ENCODE results near the gene SMTN. TPM values are rescaled to one million over a fixed set of nuclear protein-coding genes. Genes with fewer than 3 reads are reported as not detected.

The SMTN gene
- total and polyA plus RNA-seq, 2 donors (not counting 3 experiments of a cell fraction or from before 2014, with no cell fraction given), result 59.0 to 197 TPM

- DNase-seq (ENCODE audit: low read depth, low spot score) (peak; percentile 27), FAIRE-seq (peak; percentile 15)
- H3K9ac ChIP-seq (replicated peaks; ENCODE audit: extremely low read depth, insufficient read depth, low read length), result no peak within 1 kb of the TSS
- dilution Hi-C loops (cut with MboI; ENCODE audit: extremely low pct_ligation_motif_present, low sequenced_read_pairs) (no loop called here), intact Hi-C loops (cut with micrococcal nuclease) (no loop called here)
- no peaks in the 10 kb centered on the region for H4K20me1 ChIP-seq (replicated peaks; ENCODE audit: control insufficient read depth, extremely low read depth, insufficient read depth, low read length)
- H3K4me1 ChIP-seq (ENCODE audit: control insufficient read depth, extremely low read depth, insufficient read depth, low read length), result no peaks in the 10 kb centered on the region
- H3K4me2 ChIP-seq (ENCODE audit: insufficient read depth, low read length), result no peak within 1 kb of the TSS
- no peaks in the 10 kb centered on the region for H3K27me3 ChIP-seq (ENCODE audit: control insufficient read depth in 2 of 2, insufficient read depth in 2 of 2, low read length in 2 of 2)
- H2AFZ ChIP-seq (ENCODE audit: low read depth, low read length), result no peak within 1 kb of the TSS
- H3K36me3 ChIP-seq (ENCODE audit: control insufficient read depth in 2 of 2, extremely low read depth in 1 of 2, insufficient read depth in 2 of 2, low read length in 2 of 2), result no peaks in the 10 kb centered on the region
- H3K4me3 ChIP-seq (replicated peaks in 1 of 3; ENCODE audit: insufficient read depth in 1 of 3, low read depth in 1 of 3, low read length in 3 of 3), result no peak within 1 kb of the TSS
- H3K9me1 ChIP-seq (replicated peaks; ENCODE audit: control insufficient read depth, extremely low read depth, insufficient read depth, low read length), result no peaks in the 10 kb centered on the region
- POLR2A ChIA-PET, result interaction anchor here (0.6 to 1.5 kb wide), 2 partner anchors 9 to 29 kb away, joined by 5 read pairs; no protein-coding TSS in a partner anchor
- no peaks in the 10 kb centered on the region for H3K79me2 ChIP-seq (ENCODE audit: control insufficient read depth, insufficient read depth, low read length)
- no TSS peak for BruUV-seq (replicated peaks)
- no peaks in the 10 kb centered on the region for H3K9me3 ChIP-seq (replicated peaks; ENCODE audit: control insufficient read depth, insufficient read depth, low read length)
- no peak within 1 kb of the TSS for H3K27ac ChIP-seq (ENCODE audit: insufficient read depth, low read depth, low read length)
- TF ChIP-seq CTCF (IDR thresholded peaks at IDR 0.05; ENCODE audit: extremely low read depth in 1 of 2, insufficient read depth in 1 of 2, low read depth in 1 of 2, low read length in 2 of 2) (peak in 1 of 2 donors; percentile 19), EZH2 (IDR thresholded peaks at IDR 0.05; ENCODE audit: borderline replicate concordance, low read depth, low read length, severe bottlenecking) (no peak), FOS (IDR thresholded peaks at IDR 0.05; ENCODE audit: borderline replicate concordance, insufficient read depth, low read length) (no peak), GATA2 (IDR thresholded peaks at IDR 0.05; ENCODE audit: insufficient read depth, insufficient read length, low read depth, low read length) (no peak)
- CTCF ChIA-PET, result interaction anchor here (0.8 to 5.6 kb wide), 9 partner anchors 9 to 133 kb away, joined by 3 to 30 read pairs (median 4); partner anchors contain the start of genes RNF185 and SELENOM
Measured at GRCh38 chr22:31139866-31140716, 59.0 kb downstream of the SMTN start, which contains the start of gene PLA2G3. PLA2G3 (minus strand) TSS chr22:31140508; CDS start chr22:31140354, 154 bp downstream.
